Suprapubic skin (tissue), 4 donors: ENCODE measurements around the gene CLSTN2.

Source experiments
- CTCF ChIP-seq, 2 donors: fragments of 200-600 bp in 1 of 2; fragments of 450-650 bp in 1 of 2; sonication (generic) in 1 of 2; IDR thresholded peaks; one replicate each; pipeline ENCODE4 v1.5.1; 2016 to 2019; ENCODE audit warnings: antibody characterized with exemption in 2 of 2, mild to moderate bottlenecking in 1 of 2, moderate library complexity in 1 of 2
- EP300 ChIP-seq: sonication (generic); formaldehyde crosslinking; IDR thresholded peaks from one replicate; pipeline ENCODE4 v1.6.1; 2017; ENCODE audit warnings: antibody characterized with exemption
- POLR2A ChIP-seq, 2 donors: fragments of 450-650 bp; IDR thresholded peaks; one replicate each; pipeline ENCODE4 v1.6.1; 2017; ENCODE audit warnings: antibody characterized with exemption in 2 of 2, mild to moderate bottlenecking in 2 of 2, moderate library complexity in 2 of 2
- POLR2AphosphoS5 ChIP-seq, 3 donors: sonication (generic); formaldehyde crosslinking; IDR thresholded peaks; one replicate each; pipeline ENCODE4 v1.6.1; 2017; ENCODE audit warnings: antibody characterized with exemption in 3 of 3

- TF ChIP-seq CTCF (IDR thresholded peaks at IDR 0.05) (no peak), EP300 (no peak), POLR2A (IDR thresholded peaks at IDR 0.05) (no peak), POLR2AphosphoS5 (IDR thresholded peaks at IDR 0.05) (no peak)
Observed at GRCh38 chr3:140148824-140149390, 213.9 kb downstream of the CLSTN2 start.
